HG02840 (cell line): ENCODE measurements around the gene CSPG4.
"Not testable (repeated sequence)": the region's sequence is repeated elsewhere in the genome, so short reads cannot be mapped to it uniquely, and the experiment has no call there.

Experiments used
- ATAC-seq: cut with Tn5 transposase; IDR thresholded peaks from one replicate; pipeline ENCODE4 v1.9.1; 2021; ENCODE audit warnings: mild to moderate bottlenecking, moderate library complexity, moderate number of reproducible peaks; ENCODE audit not compliant: unreplicated experiment, low FRiP score

The CSPG4 gene

GRCh38 chr15:75738647-75739325 is 26.1 kb upstream of the CSPG4 start:
- ATAC-seq = peak; percentile 93

GRCh38 chr15:75738014-75738646 is 25.5 kb upstream of the CSPG4 start:
- no peak for ATAC-seq

- ATAC-seq = not testable (repeated sequence)
These were observed 24.7 kb upstream of the CSPG4 start for GRCh38 chr15:75737116-75738013.

GRCh38 chr15:75736256-75736655 is 23.6 kb upstream of the CSPG4 start:
- ATAC-seq = no peak

- ATAC-seq = not testable (repeated sequence)
These were observed 22.5 kb upstream of the CSPG4 start for GRCh38 chr15:75734861-75735760.

GRCh38 chr15:75733761-75734651 is 21.4 kb upstream of the CSPG4 start:
- ATAC-seq = no peak

- no peak for ATAC-seq
These were observed 20.3 kb upstream of the CSPG4 start for GRCh38 chr15:75732809-75733451.

GRCh38 chr15:75732177-75732808 is 19.6 kb upstream of the CSPG4 start:
- ATAC-seq = no peak

GRCh38 chr15:75731248-75732151 is 18.9 kb upstream of the CSPG4 start:
- ATAC-seq = no peak

- not testable (repeated sequence) for ATAC-seq
These were observed 18.0 kb upstream of the CSPG4 start for GRCh38 chr15:75730376-75731247.

- no peak for ATAC-seq
These were observed 16.9 kb upstream of the CSPG4 start for GRCh38 chr15:75729326-75730069.

GRCh38 chr15:75727851-75728715 is 15.4 kb upstream of the CSPG4 start:
- ATAC-seq = no peak

GRCh38 chr15:75727031-75727531 is 14.4 kb upstream of the CSPG4 start:
- no peak for ATAC-seq
